Upper lobe of right lung (tissue), 1 donor: ENCODE results near the gene INPP4A. TPM values are rescaled to one million over a fixed set of nuclear protein-coding genes. Genes with fewer than 3 reads are reported as not detected.
A peak's percentile ranks its signal among the peaks of the same experiment; 100 is the strongest.

Experiments used
- ATAC-seq: fragments of 200-7000 bp; cut with Tn5 transposase; one replicate; pipeline ENCODE4 v1.9.1; 2020; ENCODE audit warnings: mild to moderate bottlenecking, moderate library complexity
- DNase-seq: peaks from one replicate; pipeline ENCODE4 v3.0.0-alpha.2; 2020
- H3K27ac ChIP-seq: fragments of 200-600 bp; one replicate; pipeline ENCODE4 v1.8.0; 2022
- H3K27me3 ChIP-seq: fragments of 200-600 bp; one replicate; pipeline ENCODE4 v1.8.0; 2022; ENCODE audit warnings: mild to moderate bottlenecking
- H3K36me3 ChIP-seq: fragments of 200-600 bp; one replicate; pipeline ENCODE4 v1.8.0; 2022
- H3K4me1 ChIP-seq: fragments of 200-600 bp; one replicate; pipeline ENCODE4 v1.8.0; 2022
- H3K4me3 ChIP-seq: fragments of 200-600 bp; one replicate; pipeline ENCODE4 v1.8.0; 2022; ENCODE audit warnings: mild to moderate bottlenecking
- H3K9me3 ChIP-seq: fragments of 200-600 bp; one replicate; pipeline ENCODE4 v1.8.0; 2022
- intact Hi-C: fragments of 100-400 bp; cut with DNase I; formaldehyde crosslinking; loops from one replicate; pipeline ENCODE4 v1.11.0; 2022
- total RNA-seq: library from RNA; stranded (reverse); fragmentation: NEBNext Ultra II Directional; extraction: Animal tissue kit (Norgen Biotek cat#: 25700); gene quantifications from one replicate; pipeline ENCODE4 v1.2.1, GENCODE V29; 2021
- TF ChIP-seq, protein P1 (sequence below): fragments of 200-600 bp; IDR thresholded peaks from one replicate; pipeline ENCODE4 v1.8.0; 2022; ENCODE audit warnings: antibody characterized with exemption
- donor health status: DM: no; HTN: yes; CAD: no; lungs with severe emphysema.

The INPP4A gene
- total RNA-seq, 1 donor from 2014 or later = 35.0 TPM

DNA sequence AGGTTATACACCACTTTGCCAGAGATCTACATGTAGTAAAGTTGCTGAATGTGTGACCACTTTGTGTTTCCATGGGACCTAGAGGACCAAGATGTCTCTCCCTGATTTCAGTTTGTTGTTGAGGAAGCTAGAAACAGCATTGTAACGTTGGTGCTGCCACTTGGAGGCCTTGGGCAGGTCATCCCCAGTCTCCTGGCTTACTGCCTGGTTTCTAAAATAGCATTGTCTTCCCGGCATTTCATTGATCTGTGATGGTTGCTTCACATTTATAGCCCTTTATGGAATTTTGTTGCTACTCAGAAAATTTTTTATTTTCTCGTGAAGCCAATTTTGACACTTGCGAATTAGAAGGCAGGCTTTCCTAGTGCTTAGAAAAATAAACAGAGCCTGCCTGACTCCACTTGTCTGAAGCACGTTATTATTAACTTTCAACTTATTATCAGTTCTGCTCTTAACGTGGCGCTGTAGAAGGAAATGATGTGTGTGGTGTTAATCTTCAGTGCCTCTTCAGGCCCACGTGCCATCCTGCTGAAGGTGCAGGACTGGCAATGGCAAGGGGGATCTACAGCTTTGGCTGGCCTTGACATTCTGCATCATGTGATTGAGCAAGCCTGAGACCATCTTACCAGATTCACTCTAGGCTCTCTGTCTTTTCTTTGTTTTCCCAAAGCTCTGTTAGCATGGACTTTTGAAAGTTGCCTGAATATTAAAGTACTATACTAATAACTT, 59.9 kb downstream of the INPP4A start:
- peak overlapping the region; percentile 56 for H3K27ac ChIP-seq
- intact Hi-C loops = no loop called here
- DNase-seq (no peak), ATAC-seq (no peak)
- peaks cover 51% of the 10 kb centered on the region for H3K4me1 ChIP-seq
- H3K27me3 ChIP-seq = no peaks in the 10 kb centered on the region
- no peak overlapping the region for H3K4me3 ChIP-seq
- no peaks in the 10 kb centered on the region for H3K36me3 ChIP-seq
- TF ChIP-seq, protein P1, sequence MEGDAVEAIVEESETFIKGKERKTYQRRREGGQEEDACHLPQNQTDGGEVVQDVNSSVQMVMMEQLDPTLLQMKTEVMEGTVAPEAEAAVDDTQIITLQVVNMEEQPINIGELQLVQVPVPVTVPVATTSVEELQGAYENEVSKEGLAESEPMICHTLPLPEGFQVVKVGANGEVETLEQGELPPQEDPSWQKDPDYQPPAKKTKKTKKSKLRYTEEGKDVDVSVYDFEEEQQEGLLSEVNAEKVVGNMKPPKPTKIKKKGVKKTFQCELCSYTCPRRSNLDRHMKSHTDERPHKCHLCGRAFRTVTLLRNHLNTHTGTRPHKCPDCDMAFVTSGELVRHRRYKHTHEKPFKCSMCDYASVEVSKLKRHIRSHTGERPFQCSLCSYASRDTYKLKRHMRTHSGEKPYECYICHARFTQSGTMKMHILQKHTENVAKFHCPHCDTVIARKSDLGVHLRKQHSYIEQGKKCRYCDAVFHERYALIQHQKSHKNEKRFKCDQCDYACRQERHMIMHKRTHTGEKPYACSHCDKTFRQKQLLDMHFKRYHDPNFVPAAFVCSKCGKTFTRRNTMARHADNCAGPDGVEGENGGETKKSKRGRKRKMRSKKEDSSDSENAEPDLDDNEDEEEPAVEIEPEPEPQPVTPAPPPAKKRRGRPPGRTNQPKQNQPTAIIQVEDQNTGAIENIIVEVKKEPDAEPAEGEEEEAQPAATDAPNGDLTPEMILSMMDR = no peak
- H3K9me3 ChIP-seq = no peaks in the 10 kb centered on the region

- H3K36me3 ChIP-seq = no peaks in the 10 kb centered on the region
- no peaks in the 10 kb centered on the region for H3K9me3 ChIP-seq
- H3K27ac ChIP-seq = peak overlapping the region; percentile 56
- TF ChIP-seq, protein P1 = no peak
- ATAC-seq (peak; percentile 71), DNase-seq (peak; percentile 77)
- no peak overlapping the region for H3K4me3 ChIP-seq
- intact Hi-C loops = no loop called here
- no peaks in the 10 kb centered on the region for H3K27me3 ChIP-seq
- H3K4me1 ChIP-seq = peaks cover 51% of the 10 kb centered on the region
Measured at GRCh38 chr2:98505311-98505808, 60.7 kb downstream of the INPP4A start.

GRCh38 chr2:98505971-98506664, 61.5 kb downstream of the INPP4A start:
- intact Hi-C loops = no loop called here
- Histone ChIP-seq H3K4me1 (peaks cover 51% of the 10 kb centered on the region), H3K36me3 (no peaks in the 10 kb centered on the region), H3K9me3 (no peaks in the 10 kb centered on the region), H3K27me3 (no peaks in the 10 kb centered on the region), H3K27ac (peak overlapping the region; percentile 56), H3K4me3 (no peak overlapping the region)
- DNase-seq (no peak), ATAC-seq (peak; percentile 4)
- TF ChIP-seq, protein P1 = no peak

DNA sequence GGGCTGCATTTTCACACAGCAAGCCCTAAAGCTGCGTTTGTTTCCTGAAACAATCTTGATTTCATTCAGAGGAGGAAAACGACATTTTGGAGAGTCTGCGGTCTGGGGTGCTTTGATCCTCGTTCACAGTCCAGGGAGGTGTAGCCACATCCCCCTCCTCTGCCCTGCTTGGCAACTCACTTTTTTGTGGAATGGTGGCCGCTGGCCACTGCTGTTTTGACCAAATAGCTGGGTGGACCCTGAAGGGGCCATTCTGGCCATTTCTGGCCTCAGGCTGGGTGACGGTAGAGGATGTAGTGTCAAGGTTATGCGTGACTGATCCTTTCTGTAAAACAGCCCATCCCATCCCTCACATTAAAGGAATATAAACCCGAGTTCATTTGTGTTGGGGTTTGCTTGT, 62.2 kb downstream of the INPP4A start:
- Histone ChIP-seq H3K9me3 (no peaks in the 10 kb centered on the region), H3K4me3 (no peak overlapping the region), H3K27me3 (no peaks in the 10 kb centered on the region), H3K4me1 (peaks cover 51% of the 10 kb centered on the region), H3K36me3 (no peaks in the 10 kb centered on the region), H3K27ac (peak overlapping the region; percentile 56)
- intact Hi-C loops = no loop called here
- ATAC-seq (no peak), DNase-seq (no peak)
- TF ChIP-seq, protein P1 = no peak

DNA sequence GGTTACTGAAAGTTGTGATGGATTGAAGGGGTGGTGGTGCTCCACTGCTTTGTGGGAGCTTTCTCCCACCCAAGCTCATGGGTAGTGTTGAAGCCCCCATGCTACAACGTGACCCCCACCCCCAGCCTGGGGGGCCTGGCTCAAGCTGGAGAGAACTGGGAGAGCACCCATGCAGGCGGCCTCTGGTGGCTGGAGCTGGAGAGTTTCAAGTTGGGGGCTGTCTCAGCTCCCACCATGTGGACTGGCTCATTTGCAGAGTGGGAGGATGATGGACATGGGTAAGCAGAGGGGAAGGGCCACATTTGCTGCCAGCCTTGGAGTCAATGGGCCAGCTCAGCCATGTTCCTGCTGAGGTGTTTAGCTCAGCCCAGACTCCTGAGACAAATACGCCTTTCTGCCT, 62.8 kb downstream of the INPP4A start:
- no peak for ATAC-seq
- H3K27me3 ChIP-seq = no peaks in the 10 kb centered on the region
- H3K36me3 ChIP-seq = no peaks in the 10 kb centered on the region
- H3K4me1 ChIP-seq = peaks cover 51% of the 10 kb centered on the region
- intact Hi-C loops = no loop called here
- H3K9me3 ChIP-seq = no peaks in the 10 kb centered on the region
- no peak for DNase-seq
- TF ChIP-seq, protein P1 = no peak
- H3K4me3 ChIP-seq = no peak overlapping the region
- peak overlapping the region; percentile 80 for H3K27ac ChIP-seq
